ENCODE measurements around the gene ADAP2. TPM values are rescaled to one million over a fixed set of nuclear protein-coding genes. Genes with fewer than 3 reads are reported as not detected.
"Not testable (repeated sequence)": the region's sequence is repeated elsewhere in the genome, so short reads cannot be mapped to it uniquely, and the experiment has no call there.

ADAP2 gene
- total RNA-seq, 1 donor from 2014 or later = 1.7 TPM

- DNase-seq (ENCODE audit: low read depth, low spot score) = no peak
- TF ChIP-seq CTCF (conservative IDR thresholded peaks at IDR 0.05) = no peak
- Mint-ChIP-seq H3K36me3 (ENCODE audit: low read depth) (no peaks in the 10 kb centered on the region), H3K27me3 (ENCODE audit: low read depth) (peaks cover 58% of the 10 kb centered on the region), H3K27ac (ENCODE audit: unreplicated experiment) (no peak overlapping the region), H3K4me1 (peaks cover 6% of the 10 kb centered on the region), H3K4me3 (no peak overlapping the region), H3K9me3 (no peaks in the 10 kb centered on the region)
Observed at GRCh38 chr17:30926516-30926915, 4.8 kb downstream of the ADAP2 start.

- Mint-ChIP-seq H3K27ac (ENCODE audit: unreplicated experiment) (no peak overlapping the region), H3K36me3 (ENCODE audit: low read depth) (no peaks in the 10 kb centered on the region), H3K9me3 (no peaks in the 10 kb centered on the region), H3K4me3 (no peak overlapping the region), H3K27me3 (ENCODE audit: low read depth) (peaks cover 49% of the 10 kb centered on the region), H3K4me1 (peaks cover 3% of the 10 kb centered on the region)
- no peak for DNase-seq (ENCODE audit: low read depth, low spot score)
- TF ChIP-seq CTCF (conservative IDR thresholded peaks at IDR 0.05) = no peak
Observed at GRCh38 chr17:30927756-30928155, 6.0 kb downstream of the ADAP2 start.

- Mint-ChIP-seq H3K27me3 (ENCODE audit: low read depth) (peaks cover 41% of the 10 kb centered on the region), H3K27ac (ENCODE audit: unreplicated experiment) (no peak overlapping the region), H3K36me3 (ENCODE audit: low read depth) (no peaks in the 10 kb centered on the region), H3K4me3 (no peak overlapping the region), H3K9me3 (no peaks in the 10 kb centered on the region), H3K4me1 (no peaks in the 10 kb centered on the region)
- no peak for TF ChIP-seq CTCF (conservative IDR thresholded peaks at IDR 0.05)
- DNase-seq (ENCODE audit: low read depth, low spot score) = no peak
Observed at GRCh38 chr17:30928584-30928983, 6.8 kb downstream of the ADAP2 start.

- H3K4me3 Mint-ChIP-seq = no peak overlapping the region
- H3K27me3 Mint-ChIP-seq (ENCODE audit: low read depth) = peaks cover 35% of the 10 kb centered on the region
- DNase-seq (ENCODE audit: low read depth, low spot score) = no peak
- H3K27ac Mint-ChIP-seq (ENCODE audit: unreplicated experiment) = no peak overlapping the region
- no peaks in the 10 kb centered on the region for H3K9me3 Mint-ChIP-seq
- no peaks in the 10 kb centered on the region for H3K36me3 Mint-ChIP-seq (ENCODE audit: low read depth)
- no peak for TF ChIP-seq CTCF (conservative IDR thresholded peaks at IDR 0.05)
- no peaks in the 10 kb centered on the region for H3K4me1 Mint-ChIP-seq
Observed at GRCh38 chr17:30929081-30929633, 7.4 kb downstream of the ADAP2 start.

GRCh38 chr17:30929861-30930260 lies 8.1 kb downstream of the ADAP2 start:
- not testable (repeated sequence) for H3K9me3 Mint-ChIP-seq; H3K4me3 Mint-ChIP-seq; H3K4me1 Mint-ChIP-seq; H3K36me3 Mint-ChIP-seq (ENCODE audit: low read depth); DNase-seq (ENCODE audit: low read depth, low spot score); H3K27ac Mint-ChIP-seq (ENCODE audit: unreplicated experiment)
- H3K27me3 Mint-ChIP-seq (ENCODE audit: low read depth) = peaks cover 28% of the 10 kb centered on the region

GRCh38 chr17:30930495-30930894 lies 8.8 kb downstream of the ADAP2 start:
- Mint-ChIP-seq H3K9me3 (no peaks in the 10 kb centered on the region), H3K36me3 (ENCODE audit: low read depth) (no peaks in the 10 kb centered on the region)

GRCh38 chr17:30931582-30931981 lies 9.8 kb downstream of the ADAP2 start:
- Mint-ChIP-seq H3K27me3 (ENCODE audit: low read depth) (peaks cover 14% of the 10 kb centered on the region), H3K27ac (ENCODE audit: unreplicated experiment) (peak overlapping the region; percentile 57)
- not testable (repeated sequence) for H3K9me3 Mint-ChIP-seq; H3K4me3 Mint-ChIP-seq; DNase-seq (ENCODE audit: low read depth, low spot score); H3K36me3 Mint-ChIP-seq (ENCODE audit: low read depth); H3K4me1 Mint-ChIP-seq

More at GRCh38 chr17:30930495-30930894, 8.8 kb downstream of the ADAP2 start:
- Mint-ChIP-seq H3K27me3 (ENCODE audit: low read depth) (peaks cover 25% of the 10 kb centered on the region), H3K4me1 (no peaks in the 10 kb centered on the region), H3K27ac (ENCODE audit: unreplicated experiment) (no peak overlapping the region), H3K4me3 (no peak overlapping the region)
- no peak for DNase-seq (ENCODE audit: low read depth, low spot score)
- TF ChIP-seq CTCF (conservative IDR thresholded peaks at IDR 0.05) = no peak

Measured in neural crest cell (in vitro differentiated cells).